ENCODE data around the gene MYH10.

DNA sequence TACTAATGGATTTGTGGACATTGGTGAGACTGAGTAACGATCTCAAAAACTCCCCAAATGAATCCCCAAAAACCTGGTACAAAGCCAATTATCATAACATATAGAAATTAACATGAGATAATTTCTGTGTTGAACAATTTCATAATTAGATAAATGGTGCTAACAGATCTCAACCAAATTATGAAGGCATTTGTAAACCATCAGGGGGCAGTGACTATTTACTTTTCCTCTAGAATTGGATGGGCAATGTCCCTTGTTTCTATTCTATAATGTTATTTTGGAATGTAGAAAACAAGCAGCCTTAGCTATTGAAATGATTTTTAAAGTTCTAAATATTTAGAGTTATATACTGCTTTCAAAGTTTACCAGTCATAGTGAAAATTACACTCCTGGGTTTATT, 57.8 kb downstream of the MYH10 start:
- TF ChIP-seq, protein P1, sequence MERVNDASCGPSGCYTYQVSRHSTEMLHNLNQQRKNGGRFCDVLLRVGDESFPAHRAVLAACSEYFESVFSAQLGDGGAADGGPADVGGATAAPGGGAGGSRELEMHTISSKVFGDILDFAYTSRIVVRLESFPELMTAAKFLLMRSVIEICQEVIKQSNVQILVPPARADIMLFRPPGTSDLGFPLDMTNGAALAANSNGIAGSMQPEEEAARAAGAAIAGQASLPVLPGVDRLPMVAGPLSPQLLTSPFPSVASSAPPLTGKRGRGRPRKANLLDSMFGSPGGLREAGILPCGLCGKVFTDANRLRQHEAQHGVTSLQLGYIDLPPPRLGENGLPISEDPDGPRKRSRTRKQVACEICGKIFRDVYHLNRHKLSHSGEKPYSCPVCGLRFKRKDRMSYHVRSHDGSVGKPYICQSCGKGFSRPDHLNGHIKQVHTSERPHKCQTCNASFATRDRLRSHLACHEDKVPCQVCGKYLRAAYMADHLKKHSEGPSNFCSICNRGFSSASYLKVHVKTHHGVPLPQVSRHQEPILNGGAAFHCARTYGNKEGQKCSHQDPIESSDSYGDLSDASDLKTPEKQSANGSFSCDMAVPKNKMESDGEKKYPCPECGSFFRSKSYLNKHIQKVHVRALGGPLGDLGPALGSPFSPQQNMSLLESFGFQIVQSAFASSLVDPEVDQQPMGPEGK (CRISPR knock-in tag; IDR thresholded peaks at IDR 0.05; ENCODE audit: borderline replicate concordance) = no peak
- TF ChIP-seq BACH2 (CRISPR knock-in tag; IDR thresholded peaks at IDR 0.05; ENCODE audit: borderline replicate concordance) (no peak), CSDC2 (CRISPR knock-in tag; IDR thresholded peaks at IDR 0.05) (no peak), ZFP30 (CRISPR knock-in tag; IDR thresholded peaks at IDR 0.05) (no peak), ARNTL (CRISPR knock-in tag; IDR thresholded peaks at IDR 0.05; ENCODE audit: borderline replicate concordance, low read depth) (no peak), ZFP3 (CRISPR knock-in tag; IDR thresholded peaks at IDR 0.05) (no peak), OSR1 (CRISPR knock-in tag; IDR thresholded peaks at IDR 0.05) (no peak), ZNF70 (CRISPR knock-in tag; IDR thresholded peaks at IDR 0.05) (no peak), PPARA (CRISPR knock-in tag; IDR thresholded peaks at IDR 0.05; ENCODE audit: borderline replicate concordance) (no peak), TOX (CRISPR knock-in tag; IDR thresholded peaks at IDR 0.05; ENCODE audit: borderline replicate concordance) (no peak), GLIS3 (CRISPR knock-in tag; IDR thresholded peaks at IDR 0.05) (no peak), SNAI2 (CRISPR knock-in tag; IDR thresholded peaks at IDR 0.05) (no peak)
- TF ChIP-seq, protein P2, sequence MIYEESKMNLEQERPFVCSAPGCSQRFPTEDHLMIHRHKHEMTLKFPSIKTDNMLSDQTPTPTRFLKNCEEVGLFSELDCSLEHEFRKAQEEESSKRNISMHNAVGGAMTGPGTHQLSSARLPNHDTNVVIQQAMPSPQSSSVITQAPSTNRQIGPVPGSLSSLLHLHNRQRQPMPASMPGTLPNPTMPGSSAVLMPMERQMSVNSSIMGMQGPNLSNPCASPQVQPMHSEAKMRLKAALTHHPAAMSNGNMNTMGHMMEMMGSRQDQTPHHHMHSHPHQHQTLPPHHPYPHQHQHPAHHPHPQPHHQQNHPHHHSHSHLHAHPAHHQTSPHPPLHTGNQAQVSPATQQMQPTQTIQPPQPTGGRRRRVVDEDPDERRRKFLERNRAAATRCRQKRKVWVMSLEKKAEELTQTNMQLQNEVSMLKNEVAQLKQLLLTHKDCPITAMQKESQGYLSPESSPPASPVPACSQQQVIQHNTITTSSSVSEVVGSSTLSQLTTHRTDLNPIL (CRISPR knock-in tag; IDR thresholded peaks at IDR 0.05; ENCODE audit: low read depth) = no peak
- TF ChIP-seq, protein P3, sequence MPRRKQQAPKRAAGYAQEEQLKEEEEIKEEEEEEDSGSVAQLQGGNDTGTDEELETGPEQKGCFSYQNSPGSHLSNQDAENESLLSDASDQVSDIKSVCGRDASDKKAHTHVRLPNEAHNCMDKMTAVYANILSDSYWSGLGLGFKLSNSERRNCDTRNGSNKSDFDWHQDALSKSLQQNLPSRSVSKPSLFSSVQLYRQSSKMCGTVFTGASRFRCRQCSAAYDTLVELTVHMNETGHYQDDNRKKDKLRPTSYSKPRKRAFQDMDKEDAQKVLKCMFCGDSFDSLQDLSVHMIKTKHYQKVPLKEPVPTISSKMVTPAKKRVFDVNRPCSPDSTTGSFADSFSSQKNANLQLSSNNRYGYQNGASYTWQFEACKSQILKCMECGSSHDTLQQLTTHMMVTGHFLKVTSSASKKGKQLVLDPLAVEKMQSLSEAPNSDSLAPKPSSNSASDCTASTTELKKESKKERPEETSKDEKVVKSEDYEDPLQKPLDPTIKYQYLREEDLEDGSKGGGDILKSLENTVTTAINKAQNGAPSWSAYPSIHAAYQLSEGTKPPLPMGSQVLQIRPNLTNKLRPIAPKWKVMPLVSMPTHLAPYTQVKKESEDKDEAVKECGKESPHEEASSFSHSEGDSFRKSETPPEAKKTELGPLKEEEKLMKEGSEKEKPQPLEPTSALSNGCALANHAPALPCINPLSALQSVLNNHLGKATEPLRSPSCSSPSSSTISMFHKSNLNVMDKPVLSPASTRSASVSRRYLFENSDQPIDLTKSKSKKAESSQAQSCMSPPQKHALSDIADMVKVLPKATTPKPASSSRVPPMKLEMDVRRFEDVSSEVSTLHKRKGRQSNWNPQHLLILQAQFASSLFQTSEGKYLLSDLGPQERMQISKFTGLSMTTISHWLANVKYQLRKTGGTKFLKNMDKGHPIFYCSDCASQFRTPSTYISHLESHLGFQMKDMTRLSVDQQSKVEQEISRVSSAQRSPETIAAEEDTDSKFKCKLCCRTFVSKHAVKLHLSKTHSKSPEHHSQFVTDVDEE (CRISPR knock-in tag; IDR thresholded peaks at IDR 0.05) = no peak
